ENCODE measurements around the gene MEGF8.

GRCh38 chr19:42388851-42389489 lies 63.5 kb downstream of the MEGF8 start:
- TF ChIP-seq CTCF (IDR thresholded peaks at IDR 0.05) (no peak), POLR2A (IDR thresholded peaks at IDR 0.05) (no peak)
